ENCODE results near the gene DCP2.

DNA sequence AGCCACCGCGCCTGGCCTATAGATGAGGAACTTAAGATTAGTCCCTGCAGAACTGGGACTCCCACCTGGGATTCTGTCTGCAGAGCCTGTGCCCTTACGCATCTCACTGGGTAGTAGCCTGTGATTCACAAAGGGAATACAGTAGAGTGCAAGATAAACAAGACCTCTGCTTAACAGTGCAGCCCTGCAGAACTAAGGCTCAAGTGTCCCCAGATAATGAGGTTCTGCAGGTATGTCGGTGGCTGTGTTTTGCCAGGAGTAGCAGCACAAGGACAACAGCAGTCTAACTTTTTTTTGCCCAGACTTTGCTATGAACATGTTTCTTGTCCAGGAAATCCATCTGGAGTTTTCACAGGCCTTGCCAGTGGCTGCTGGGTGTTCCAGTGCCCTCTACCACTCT is 59.7 kb downstream of the DCP2 start:
- TF ChIP-seq, protein P1, sequence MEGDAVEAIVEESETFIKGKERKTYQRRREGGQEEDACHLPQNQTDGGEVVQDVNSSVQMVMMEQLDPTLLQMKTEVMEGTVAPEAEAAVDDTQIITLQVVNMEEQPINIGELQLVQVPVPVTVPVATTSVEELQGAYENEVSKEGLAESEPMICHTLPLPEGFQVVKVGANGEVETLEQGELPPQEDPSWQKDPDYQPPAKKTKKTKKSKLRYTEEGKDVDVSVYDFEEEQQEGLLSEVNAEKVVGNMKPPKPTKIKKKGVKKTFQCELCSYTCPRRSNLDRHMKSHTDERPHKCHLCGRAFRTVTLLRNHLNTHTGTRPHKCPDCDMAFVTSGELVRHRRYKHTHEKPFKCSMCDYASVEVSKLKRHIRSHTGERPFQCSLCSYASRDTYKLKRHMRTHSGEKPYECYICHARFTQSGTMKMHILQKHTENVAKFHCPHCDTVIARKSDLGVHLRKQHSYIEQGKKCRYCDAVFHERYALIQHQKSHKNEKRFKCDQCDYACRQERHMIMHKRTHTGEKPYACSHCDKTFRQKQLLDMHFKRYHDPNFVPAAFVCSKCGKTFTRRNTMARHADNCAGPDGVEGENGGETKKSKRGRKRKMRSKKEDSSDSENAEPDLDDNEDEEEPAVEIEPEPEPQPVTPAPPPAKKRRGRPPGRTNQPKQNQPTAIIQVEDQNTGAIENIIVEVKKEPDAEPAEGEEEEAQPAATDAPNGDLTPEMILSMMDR (IDR thresholded peaks at IDR 0.05) = no peak
- no peak for TF ChIP-seq POLR2A (IDR thresholded peaks at IDR 0.05)

All from lower leg skin (tissue), 3 donors.